BLaER1 (cell line): Measurements from ENCODE around the gene NTM.

Experiments used
- H3K27ac ChIP-seq: shearing (Covaris generic); formaldehyde crosslinking; 2 replicates; pipeline ENCODE4 v1.8.1; 2022
- H3K27me3 ChIP-seq: shearing (Covaris generic); formaldehyde crosslinking; 2 replicates; pipeline ENCODE4 v1.8.1; 2022
- H3K36me3 ChIP-seq: shearing (Covaris generic); formaldehyde crosslinking; 2 replicates; pipeline ENCODE4 v1.8.1; 2022
- H3K4me1 ChIP-seq: shearing (Covaris generic); formaldehyde crosslinking; 2 replicates; pipeline ENCODE4 v1.8.1; 2022
- H3K4me2 ChIP-seq: shearing (Covaris generic); formaldehyde crosslinking; 2 replicates; pipeline ENCODE4 v1.8.1; 2022
- H3K4me3 ChIP-seq: shearing (Covaris generic); formaldehyde crosslinking; 2 replicates; pipeline ENCODE4 v1.8.1; 2022
- H3K9ac ChIP-seq: shearing (Covaris generic); formaldehyde crosslinking; 2 replicates; pipeline ENCODE4 v1.8.1; 2022
- H3K9me3 ChIP-seq: shearing (Covaris generic); formaldehyde crosslinking; 2 replicates; pipeline ENCODE4 v1.8.1; 2022
- H4K20me1 ChIP-seq: shearing (Covaris generic); formaldehyde crosslinking; 2 replicates; pipeline ENCODE4 v1.8.1; 2022
- Cebpa-rat ChIP-seq: shearing (Covaris generic); IDR thresholded peaks from 2 replicates; pipeline ENCODE4 v1.8.1; 2022

The NTM gene

DNA sequence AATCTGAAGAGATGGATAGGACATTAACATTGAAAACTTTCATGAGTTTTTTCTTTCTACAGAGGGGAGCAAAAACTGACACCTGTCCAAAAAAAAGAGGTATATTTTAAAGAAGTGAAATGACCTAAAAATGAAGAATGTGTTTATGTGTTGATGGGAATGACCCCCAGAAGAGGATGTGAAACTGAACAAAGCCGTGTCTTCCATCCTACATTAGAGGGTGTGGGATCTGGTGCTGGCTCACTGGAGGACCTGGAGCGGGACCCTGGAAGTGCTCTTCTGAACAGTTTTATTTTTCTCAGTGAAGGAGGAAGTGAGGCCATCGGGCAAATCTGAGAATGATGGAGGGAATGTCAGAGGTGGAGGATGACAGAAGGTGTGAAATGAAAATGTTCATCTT lies 470.1 kb downstream of the NTM start:
- Histone ChIP-seq H4K20me1 (no peaks in the 10 kb centered on the region), H3K9me3 (no peaks in the 10 kb centered on the region), H3K27me3 (no peaks in the 10 kb centered on the region), H3K36me3 (no peaks in the 10 kb centered on the region), H3K4me2 (no peak overlapping the region), H3K4me3 (no peak overlapping the region), H3K9ac (no peak overlapping the region), H3K27ac (no peak overlapping the region), H3K4me1 (no peaks in the 10 kb centered on the region)
- TF ChIP-seq Cebpa-rat, result no peak

DNA sequence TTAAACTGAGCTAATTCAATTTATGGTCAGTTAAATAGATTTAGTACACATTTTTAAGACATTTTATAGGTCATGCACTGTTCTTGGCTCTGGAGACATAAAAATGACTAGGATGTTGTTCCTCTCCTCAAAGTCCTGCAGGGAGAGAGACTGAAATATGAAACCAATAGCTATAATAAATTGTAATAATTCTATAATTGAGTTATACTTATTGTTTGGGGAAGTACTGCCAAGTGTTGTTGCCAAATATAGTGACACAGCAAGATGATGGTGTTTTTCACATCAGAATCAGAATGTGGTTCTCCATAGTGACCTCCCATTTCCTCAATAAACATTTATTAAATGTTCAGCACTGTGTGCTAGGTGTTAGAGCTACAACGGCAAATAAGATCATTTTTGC lies 470.6 kb downstream of the NTM start:
- Histone ChIP-seq H3K4me2 (no peak overlapping the region), H3K4me3 (no peak overlapping the region), H3K9ac (no peak overlapping the region), H4K20me1 (no peaks in the 10 kb centered on the region), H3K27me3 (no peaks in the 10 kb centered on the region), H3K27ac (no peak overlapping the region), H3K36me3 (no peaks in the 10 kb centered on the region), H3K4me1 (no peaks in the 10 kb centered on the region), H3K9me3 (no peaks in the 10 kb centered on the region)
- no peak for TF ChIP-seq Cebpa-rat

DNA sequence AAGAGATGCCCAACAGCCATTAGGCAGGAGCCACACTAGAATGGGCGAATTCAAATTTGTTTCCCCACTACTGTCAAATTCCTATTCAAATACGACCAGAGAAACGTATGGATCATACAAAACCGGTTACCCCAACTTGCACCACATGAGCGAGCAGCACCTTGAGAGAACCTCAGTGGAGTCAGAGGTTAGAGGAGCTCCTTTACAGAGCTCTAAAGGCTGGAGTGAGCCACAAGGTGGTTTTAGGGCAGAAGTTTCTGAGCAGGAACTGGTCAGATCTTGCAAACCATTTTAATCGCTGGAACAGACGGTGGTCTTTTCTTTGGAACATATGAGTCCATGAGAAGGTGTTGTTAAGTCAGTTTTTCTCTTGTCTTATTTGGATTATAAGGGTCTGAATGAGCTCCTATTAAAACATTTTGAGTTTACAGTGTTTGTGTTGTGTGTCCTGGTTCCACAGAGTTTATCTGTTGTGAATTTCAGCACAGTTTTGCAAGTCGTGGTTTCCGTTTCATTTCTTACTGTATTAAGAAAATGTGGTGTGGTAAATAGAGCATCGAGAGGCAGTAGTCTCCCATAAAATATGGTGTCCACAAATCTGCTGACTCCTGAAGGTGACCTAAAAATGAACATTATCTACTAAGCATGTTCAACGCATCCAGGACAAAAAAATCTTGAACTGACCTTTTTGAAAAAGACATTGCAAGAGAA lies 471.7 kb downstream of the NTM start:
- Histone ChIP-seq H3K27ac (no peak overlapping the region), H4K20me1 (no peaks in the 10 kb centered on the region), H3K9ac (no peak overlapping the region), H3K36me3 (no peaks in the 10 kb centered on the region), H3K27me3 (no peaks in the 10 kb centered on the region), H3K4me3 (no peak overlapping the region), H3K4me2 (no peak overlapping the region), H3K9me3 (no peaks in the 10 kb centered on the region), H3K4me1 (no peaks in the 10 kb centered on the region)
- TF ChIP-seq Cebpa-rat, result no peak

DNA sequence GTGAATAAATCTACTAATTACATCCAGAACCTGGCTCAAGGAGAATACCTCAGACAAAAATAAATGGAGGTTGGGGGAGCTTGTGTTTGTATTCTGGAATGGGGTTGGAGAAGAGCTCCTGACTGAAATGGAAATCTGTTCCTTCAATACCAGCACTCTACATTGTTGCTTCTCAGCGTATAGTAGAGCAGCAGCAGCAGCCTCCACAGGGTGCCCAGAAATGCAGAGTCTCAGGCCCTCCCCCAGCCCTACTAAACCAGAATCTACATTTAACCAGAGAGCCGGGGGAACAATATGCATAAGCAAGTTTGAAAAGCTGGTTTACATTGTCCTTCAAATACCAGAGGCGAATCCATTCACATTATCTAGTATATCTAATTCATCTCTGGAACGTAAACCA lies 474.8 kb downstream of the NTM start:
- Histone ChIP-seq H3K27me3 (no peaks in the 10 kb centered on the region), H3K4me2 (no peak overlapping the region), H3K4me3 (no peak overlapping the region), H3K27ac (no peak overlapping the region), H3K9ac (no peak overlapping the region), H4K20me1 (no peaks in the 10 kb centered on the region), H3K36me3 (no peaks in the 10 kb centered on the region), H3K4me1 (no peaks in the 10 kb centered on the region), H3K9me3 (no peaks in the 10 kb centered on the region)
- TF ChIP-seq Cebpa-rat, result no peak

GRCh38 chr11:131849485-131849884 lies 479.1 kb downstream of the NTM start:
- Histone ChIP-seq H3K4me1 (no peaks in the 10 kb centered on the region), H3K27ac (no peak overlapping the region), H3K9me3 (no peaks in the 10 kb centered on the region), H3K4me3 (no peak overlapping the region), H4K20me1 (no peaks in the 10 kb centered on the region), H3K9ac (no peak overlapping the region), H3K36me3 (no peaks in the 10 kb centered on the region), H3K4me2 (no peak overlapping the region), H3K27me3 (no peaks in the 10 kb centered on the region)
- no peak for TF ChIP-seq Cebpa-rat

- Histone ChIP-seq H3K27me3 (no peaks in the 10 kb centered on the region), H3K4me1 (no peaks in the 10 kb centered on the region), H4K20me1 (no peaks in the 10 kb centered on the region), H3K36me3 (no peaks in the 10 kb centered on the region), H3K9ac (no peak overlapping the region), H3K9me3 (no peaks in the 10 kb centered on the region), H3K4me3 (no peak overlapping the region), H3K4me2 (no peak overlapping the region), H3K27ac (no peak overlapping the region)
- TF ChIP-seq Cebpa-rat, result no peak
Measured at GRCh38 chr11:131850507-131850906, 480.1 kb downstream of the NTM start.

- no peak overlapping the region for H3K4me3 ChIP-seq
- no peak for TF ChIP-seq Cebpa-rat
- H3K27ac ChIP-seq, result no peak overlapping the region
- H3K27me3 ChIP-seq, result no peaks in the 10 kb centered on the region
- H3K9me3 ChIP-seq, result no peaks in the 10 kb centered on the region
- H4K20me1 ChIP-seq, result no peaks in the 10 kb centered on the region
- H3K4me2 ChIP-seq, result no peak overlapping the region
- no peak overlapping the region for H3K9ac ChIP-seq
- no peaks in the 10 kb centered on the region for H3K36me3 ChIP-seq
- no peaks in the 10 kb centered on the region for H3K4me1 ChIP-seq
Measured at GRCh38 chr11:131851964-131852755, 481.7 kb downstream of the NTM start.

- Histone ChIP-seq H3K4me2 (no peak overlapping the region), H3K4me3 (no peak overlapping the region), H3K9me3 (no peaks in the 10 kb centered on the region), H3K9ac (no peak overlapping the region), H3K36me3 (no peaks in the 10 kb centered on the region), H4K20me1 (no peaks in the 10 kb centered on the region), H3K27ac (no peak overlapping the region), H3K4me1 (no peaks in the 10 kb centered on the region), H3K27me3 (no peaks in the 10 kb centered on the region)
- no peak for TF ChIP-seq Cebpa-rat
Measured at GRCh38 chr11:131852757-131853156, 482.3 kb downstream of the NTM start.

DNA sequence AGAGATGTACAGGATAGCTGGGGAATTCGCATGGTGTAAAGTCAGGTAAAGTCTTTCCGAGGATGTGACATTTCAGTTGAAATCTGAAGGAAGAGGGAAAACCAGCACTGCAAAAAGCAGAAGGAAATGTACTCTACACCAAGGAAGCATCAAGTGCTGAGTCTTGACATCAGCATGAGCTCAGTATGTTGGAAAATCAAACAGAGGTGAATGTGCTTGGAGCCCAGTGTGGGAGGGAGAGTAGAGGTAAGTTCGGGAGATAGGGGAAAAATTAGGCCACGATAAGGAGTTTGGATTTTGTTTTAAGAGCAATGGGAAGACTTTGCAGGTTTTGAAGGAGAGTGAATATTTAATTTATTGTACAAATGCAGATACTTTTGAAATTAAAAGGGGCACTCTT lies 484.0 kb downstream of the NTM start:
- no peak overlapping the region for H3K4me2 ChIP-seq
- no peak overlapping the region for H3K9ac ChIP-seq
- H3K27me3 ChIP-seq, result no peaks in the 10 kb centered on the region
- no peaks in the 10 kb centered on the region for H3K4me1 ChIP-seq
- TF ChIP-seq Cebpa-rat, result no peak
- H4K20me1 ChIP-seq, result no peaks in the 10 kb centered on the region
- no peak overlapping the region for H3K4me3 ChIP-seq
- no peaks in the 10 kb centered on the region for H3K9me3 ChIP-seq
- no peak overlapping the region for H3K27ac ChIP-seq
- H3K36me3 ChIP-seq, result no peaks in the 10 kb centered on the region

- H4K20me1 ChIP-seq, result no peaks in the 10 kb centered on the region
- no peaks in the 10 kb centered on the region for H3K4me1 ChIP-seq
- H3K27ac ChIP-seq, result no peak overlapping the region
- no peaks in the 10 kb centered on the region for H3K9me3 ChIP-seq
- no peaks in the 10 kb centered on the region for H3K36me3 ChIP-seq
- no peak overlapping the region for H3K4me2 ChIP-seq
- no peak overlapping the region for H3K9ac ChIP-seq
- no peak overlapping the region for H3K4me3 ChIP-seq
- no peaks in the 10 kb centered on the region for H3K27me3 ChIP-seq
- TF ChIP-seq Cebpa-rat, result no peak
Measured at GRCh38 chr11:131855320-131855719, 484.9 kb downstream of the NTM start.
